ENCODE measurements around the gene FXR2.

- no peak for TF ChIP-seq CTCF (IDR thresholded peaks at IDR 0.05)
- no peak for TF ChIP-seq POLR2A (IDR thresholded peaks at IDR 0.05)
These were observed 37.1 kb upstream of the FXR2 start for GRCh38 chr17:7651665-7652387.

Measured in esophagus squamous epithelium (tissue), 4 donors.